T-cell (primary cell): Measurements from ENCODE around the gene TFEB. TPM values are rescaled to one million over a fixed set of nuclear protein-coding genes. Genes with fewer than 3 reads are reported as not detected.

Experiments
- ATAC-seq, 4 experiments: fragments of 200-7000 bp in 3 of 4; fragments of 150-1000 bp in 1 of 4; cut with Tn5 transposase; replicated peaks in 1 of 4; 1 replicate in 3 of 4; 2 replicates in 1 of 4; pipeline ENCODE4 v1.10.0; 2021; ENCODE audit warnings: moderate library complexity in 3 of 4, mild to moderate bottlenecking in 2 of 4, moderate number of reproducible peaks in 1 of 4
- CTCF ChIA-PET, 2 donors: fragments of 300-600 bp; sonication (Branson Sonifier 250); formaldehyde crosslinking; loops; one replicate each; lab custom pipeline; 2022; ENCODE audit warnings: antibody characterized with exemption in 2 of 2; lab: Charles Lee
- POLR2A ChIA-PET, 2 donors: fragments of 300-600 bp; sonication (Branson Sonifier 250); formaldehyde crosslinking; loops; one replicate each; lab custom pipeline; 2022; ENCODE audit warnings: antibody characterized with exemption in 2 of 2; lab: Charles Lee
- DNase-seq, 35 experiments: peaks; one replicate each; pipeline versions ENCODE4 v3.0.0 to v3.0.0-alpha.2; 2013 to 2023
- H3K27ac ChIP-seq: one replicate; pipeline ENCODE4 v1.5.1; 2013; ENCODE audit warnings: low read length
- H3K27me3 ChIP-seq, 2 experiments: replicated peaks in 1 of 2; 1 replicate in 1 of 2; 2 replicates in 1 of 2; pipeline versions ENCODE4 v1.6.1 to v1.7.0; 2013; ENCODE audit warnings: low read length in 1 of 2, mixed read lengths in 1 of 2; ENCODE audit not compliant: control insufficient read depth in 2 of 2, insufficient read depth in 2 of 2; ENCODE audit errors: extremely low read depth in 1 of 2
- H3K36me3 ChIP-seq, 2 donors: 1 replicate in 1 of 2; 2 replicates in 1 of 2; pipeline versions ENCODE4 v1.6.1 to v1.7.0; 2013; ENCODE audit warnings: low read length in 1 of 2; ENCODE audit not compliant: control insufficient read depth in 2 of 2, insufficient read depth in 1 of 2; ENCODE audit errors: extremely low read depth in 1 of 2
- H3K4me1 ChIP-seq, 2 experiments: 1 replicate in 1 of 2; 2 replicates in 1 of 2; pipeline versions ENCODE4 v1.6.1 to v1.7.0; 2013; ENCODE audit warnings: low read length in 2 of 2, mixed read lengths in 1 of 2; ENCODE audit not compliant: insufficient read depth in 2 of 2, control insufficient read depth in 1 of 2; ENCODE audit errors: extremely low read depth in 1 of 2
- H3K4me3 ChIP-seq, 2 donors: 1 replicate in 1 of 2; 2 replicates in 1 of 2; pipeline versions ENCODE4 v1.5.1 to v1.7.0; 2013; ENCODE audit warnings: mild to moderate bottlenecking in 2 of 2, low read length in 1 of 2, moderate library complexity in 1 of 2; ENCODE audit not compliant: control insufficient read depth in 1 of 2; ENCODE audit errors: extremely low read depth in 1 of 2
- H3K9me3 ChIP-seq: 2 replicates; pipeline ENCODE4 v1.7.0; 2013
- H3K27ac Mint-ChIP-seq, 2 donors: one replicate each; pipeline ENCODE4 v1.8.0; 2020 to 2021; ENCODE audit warnings: mild to moderate bottlenecking in 2 of 2, mixed read lengths in 2 of 2
- H3K27me3 Mint-ChIP-seq, 2 donors: one replicate each; pipeline ENCODE4 v1.8.0; 2021 to 2022; ENCODE audit warnings: mixed read lengths in 2 of 2
- H3K36me3 Mint-ChIP-seq: one replicate; pipeline ENCODE4 v1.8.0; 2021; ENCODE audit warnings: mixed read lengths
- H3K4me1 Mint-ChIP-seq, 3 donors: one replicate each; pipeline ENCODE4 v1.8.0; 2020 to 2022; ENCODE audit warnings: mixed read lengths in 3 of 3, mild to moderate bottlenecking in 1 of 3
- H3K4me3 Mint-ChIP-seq, 3 donors: one replicate each; pipeline ENCODE4 v1.8.0; 2020 to 2022; ENCODE audit warnings: mild to moderate bottlenecking in 3 of 3, mixed read lengths in 3 of 3, moderate library complexity in 3 of 3
- H3K9me3 Mint-ChIP-seq, 3 donors: one replicate each; pipeline ENCODE4 v1.8.0; 2020 to 2022; ENCODE audit warnings: mixed read lengths in 3 of 3
- WGBS: methylation state at CpG from one replicate; pipeline ENCODE4 v1.1.5; 2013; ENCODE audit warnings: missing lambda C conversion rate; ENCODE audit not compliant: insufficient coverage; 5-methylcytosine and 5-hydroxymethylcytosine counted together
- total RNA-seq, 35 experiments: library from RNA in 6 of 35; stranded (reverse) in 6 of 35; fragments of 120-200 nt in 1 of 35; gene quantifications; one replicate each; pipeline versions ENCODE4 v1.2.1 to v1.2.4 and lab custom pipeline; 2013 to 2026

Gene TFEB
- total RNA-seq, 5 donors from 2014 or later (not counting 1 experiment from before 2014, with no cell fraction given) = 18.9 to 28.1 (median 19.5) TPM

DNA sequence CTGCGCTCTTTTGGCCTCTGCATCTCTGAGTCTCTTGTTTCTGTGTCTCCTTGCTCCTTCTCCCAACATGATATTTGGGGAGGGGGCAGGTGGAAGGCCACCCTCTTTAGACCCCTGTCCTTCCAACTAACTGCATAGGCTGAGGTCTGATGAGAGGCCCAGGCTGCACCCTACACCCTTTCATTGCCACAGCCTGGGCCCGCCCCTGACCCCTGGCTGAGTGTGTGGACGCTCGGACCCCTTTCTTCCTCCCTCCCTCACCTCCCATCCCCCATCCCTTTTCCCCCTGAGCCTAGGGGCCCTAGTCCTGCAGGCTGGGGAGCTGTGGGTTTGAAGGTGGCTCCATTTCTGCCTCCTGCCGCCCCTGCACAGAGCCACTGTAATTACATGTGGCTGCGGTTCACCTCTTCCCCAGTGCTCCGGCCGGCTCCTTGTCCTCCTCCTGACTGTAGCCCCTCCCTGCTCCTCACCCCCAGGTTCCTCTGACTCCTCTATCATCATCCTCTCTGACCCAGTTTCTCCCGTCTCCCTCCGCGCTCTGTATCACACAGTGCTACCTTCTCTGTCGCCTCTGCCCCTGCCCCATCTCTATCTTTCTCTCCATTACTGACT lies 90.3 kb downstream of the TFEB start:
- POLR2A ChIA-PET = no interaction called here
- H3K4me3 Mint-ChIP-seq = no peak overlapping the region

GRCh38 chr6:41644297-41644879 lies 91.0 kb downstream of the TFEB start:
- ChIA-PET POLR2A (no interaction called here), CTCF (no interaction called here)
- H3K36me3 Mint-ChIP-seq = no peaks in the 10 kb centered on the region
- H3K27ac Mint-ChIP-seq = no peak overlapping the region
- H3K9me3 Mint-ChIP-seq = no peaks in the 10 kb centered on the region
- Histone ChIP-seq H3K4me1 (no peaks in the 10 kb centered on the region), H3K27me3 (peaks cover 0 to 62% of the 10 kb centered on the region in 2 experiments), H3K9me3 (no peaks in the 10 kb centered on the region), H3K36me3 (no peaks in the 10 kb centered on the region), H3K4me3 (no peak overlapping the region), H3K27ac (no peak overlapping the region)
- peaks cover 0 to 3% (median 0%) of the 10 kb centered on the region in 3 donors for H3K4me1 Mint-ChIP-seq
- H3K4me3 Mint-ChIP-seq = no peak overlapping the region
- peaks cover 28 to 47% of the 10 kb centered on the region in 2 donors for H3K27me3 Mint-ChIP-seq
- ATAC-seq (no peak), DNase-seq (no peak)
- WGBS = 80% methylated on average over 4 of the region's 4 CpGs

More for the DNA sequence above, 90.3 kb downstream of the TFEB start:
- H3K4me1 ChIP-seq = no peaks in the 10 kb centered on the region
- Mint-ChIP-seq H3K27ac (no peak overlapping the region), H3K4me1 (no peaks in the 10 kb centered on the region), H3K27me3 (peaks cover 20 to 39% of the 10 kb centered on the region in 2 donors), H3K36me3 (no peaks in the 10 kb centered on the region), H3K9me3 (no peaks in the 10 kb centered on the region)
- H3K9me3 ChIP-seq = no peaks in the 10 kb centered on the region
- no peak overlapping the region for H3K27ac ChIP-seq
- 84% methylated on average over 7 of the region's 12 CpGs for WGBS
- CTCF ChIA-PET = no interaction called here
- H3K36me3 ChIP-seq = no peaks in the 10 kb centered on the region
- DNase-seq = no peak
- ATAC-seq = no peak
- no peak overlapping the region for H3K4me3 ChIP-seq
- peaks cover 0 to 58% of the 10 kb centered on the region in 2 experiments for H3K27me3 ChIP-seq

- Histone ChIP-seq H3K4me3 (no peak overlapping the region), H3K27me3 (peaks cover 0 to 62% of the 10 kb centered on the region in 2 experiments), H3K4me1 (peaks cover 0 to under 1% of the 10 kb centered on the region in 2 experiments), H3K27ac (no peak overlapping the region), H3K36me3 (no peaks in the 10 kb centered on the region), H3K9me3 (no peaks in the 10 kb centered on the region)
- CTCF ChIA-PET = no interaction called here
- H3K36me3 Mint-ChIP-seq = no peaks in the 10 kb centered on the region
- no peaks in the 10 kb centered on the region for H3K9me3 Mint-ChIP-seq
- H3K27me3 Mint-ChIP-seq = peaks cover 31 to 52% of the 10 kb centered on the region in 2 donors
- no peak for DNase-seq
- no peak overlapping the region for H3K4me3 Mint-ChIP-seq
- H3K27ac Mint-ChIP-seq = no peak overlapping the region
- ATAC-seq = no peak
- 86% methylated on average over 4 of the region's 4 CpGs for WGBS
- H3K4me1 Mint-ChIP-seq = peaks cover 0 to 3% (median under 1%) of the 10 kb centered on the region in 3 donors
- POLR2A ChIA-PET = no interaction called here
Measured at GRCh38 chr6:41643899-41644269, 91.5 kb downstream of the TFEB start.

DNA sequence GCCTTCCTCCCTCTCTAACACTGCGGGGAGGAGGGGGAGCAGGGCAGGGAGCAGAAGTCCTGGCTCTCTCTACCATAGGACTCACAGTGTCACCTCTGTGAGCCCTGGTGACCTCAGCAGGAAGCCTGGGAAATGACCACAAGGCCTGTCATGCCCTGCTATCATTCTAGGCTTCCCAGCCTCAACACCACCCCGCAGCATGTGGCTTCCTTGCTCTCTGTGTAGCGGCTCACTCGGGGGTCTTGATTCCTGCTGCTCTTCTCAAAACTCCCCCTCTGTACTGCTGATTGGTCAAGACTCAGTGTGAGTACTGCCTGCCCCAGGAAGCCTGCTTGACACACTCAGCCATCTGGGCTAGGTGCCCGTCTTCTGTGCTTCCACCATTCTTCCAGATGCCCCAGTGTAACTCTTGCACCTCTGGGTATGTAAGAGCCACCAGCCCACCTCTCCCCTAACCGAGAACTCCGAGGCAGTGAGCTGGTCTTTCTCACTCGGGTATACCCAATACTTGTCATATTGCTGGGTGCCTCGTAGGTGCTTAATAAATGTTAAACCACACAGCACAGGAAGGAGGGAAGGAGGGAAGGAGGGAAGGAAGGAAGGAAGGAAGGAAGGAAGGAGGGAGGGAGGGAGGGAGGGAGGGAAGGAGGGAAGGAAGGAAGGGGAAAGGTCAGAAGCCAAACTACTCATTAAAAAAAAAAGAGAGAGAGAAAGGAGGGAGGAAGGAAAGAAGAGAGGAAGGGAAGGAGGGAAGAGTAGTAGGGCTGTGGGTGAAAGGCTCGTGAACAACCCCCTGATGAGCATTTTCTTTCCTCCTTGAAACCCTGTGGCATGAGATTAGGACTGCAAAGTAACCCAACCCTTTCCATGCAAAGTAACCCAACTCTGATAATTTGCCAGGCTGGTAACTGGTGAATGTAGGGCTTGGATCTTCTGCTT lies 92.2 kb downstream of the TFEB start:
- Histone ChIP-seq H3K4me1 (peaks cover 0 to 4% of the 10 kb centered on the region in 2 experiments), H3K9me3 (no peaks in the 10 kb centered on the region), H3K27me3 (peaks cover 0 to 60% of the 10 kb centered on the region in 2 experiments), H3K4me3 (no peak overlapping the region), H3K27ac (no peak overlapping the region), H3K36me3 (no peaks in the 10 kb centered on the region)
- POLR2A ChIA-PET = no interaction called here
- DNase-seq = no peak
- Mint-ChIP-seq H3K27me3 (peaks cover 31 to 53% of the 10 kb centered on the region in 2 donors), H3K4me1 (peaks cover 0 to 5% (median 1%) of the 10 kb centered on the region in 3 donors), H3K4me3 (no peak overlapping the region), H3K9me3 (no peaks in the 10 kb centered on the region), H3K36me3 (no peaks in the 10 kb centered on the region), H3K27ac (peak overlapping the region in 1 of 2 donors; percentile 9)
- CTCF ChIA-PET = no interaction called here
- 47% methylated on average over 5 of the region's 10 CpGs for WGBS
- no peak for ATAC-seq

DNA sequence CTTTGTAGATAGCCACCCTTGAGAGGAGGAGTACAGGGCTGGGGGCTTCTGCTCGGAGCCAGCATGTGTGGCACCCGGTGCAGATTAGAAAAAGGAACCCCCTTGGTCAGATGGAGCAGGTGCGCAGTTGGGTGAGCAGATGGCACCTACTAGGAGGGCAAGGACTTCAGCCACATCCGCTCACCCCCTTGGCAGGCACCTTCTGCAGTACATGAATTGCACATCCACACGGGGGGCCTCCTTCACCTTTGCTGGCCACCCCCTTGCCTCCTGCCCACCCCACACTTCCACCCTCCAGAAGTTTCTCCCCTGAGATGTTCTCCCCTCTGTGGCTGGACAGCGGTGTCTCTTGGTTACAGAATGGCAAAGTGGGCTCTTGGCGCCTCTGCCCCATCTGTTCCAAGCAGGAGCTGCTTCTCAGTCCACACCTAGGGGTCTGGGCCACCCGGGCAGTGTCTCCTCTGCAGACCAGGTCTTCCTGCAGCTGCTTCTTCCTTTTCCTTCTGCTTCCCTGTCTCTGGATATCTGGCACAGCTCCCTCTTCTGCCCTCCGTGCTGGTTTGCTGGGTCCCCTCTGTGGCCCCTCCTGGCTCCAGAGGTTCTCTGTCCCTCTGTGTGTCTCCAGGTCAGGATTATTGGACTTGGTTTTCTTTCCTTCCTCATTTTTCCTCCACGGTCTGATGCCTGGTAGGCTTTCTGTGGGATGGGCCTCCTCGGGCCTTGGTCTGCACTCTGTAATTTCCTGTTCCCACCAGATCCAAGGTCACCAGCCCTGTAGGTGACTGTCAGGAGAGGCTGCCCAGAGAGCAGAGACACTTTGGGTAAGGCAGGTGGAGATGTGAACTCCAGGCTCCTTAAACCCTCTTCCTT lies 93.1 kb downstream of the TFEB start:
- CTCF ChIA-PET = interaction anchor here in 1 of 2 donors (0.7 kb wide), 1 partner anchor 9 kb away, joined by 3 read pairs; no protein-coding TSS in a partner anchor
- Mint-ChIP-seq H3K27ac (no peak overlapping the region), H3K36me3 (no peaks in the 10 kb centered on the region), H3K4me3 (no peak overlapping the region), H3K4me1 (peaks cover 5 to 10% (median 7%) of the 10 kb centered on the region in 3 donors), H3K27me3 (peaks cover 31 to 57% of the 10 kb centered on the region in 2 donors), H3K9me3 (no peaks in the 10 kb centered on the region)
- DNase-seq = no peak
- Histone ChIP-seq H3K9me3 (no peaks in the 10 kb centered on the region), H3K4me1 (peaks cover 2 to 12% of the 10 kb centered on the region in 2 experiments), H3K4me3 (no peak overlapping the region), H3K27me3 (peaks cover 0 to 68% of the 10 kb centered on the region in 2 experiments), H3K36me3 (no peaks in the 10 kb centered on the region), H3K27ac (no peak overlapping the region)
- WGBS = 89% methylated on average over 9 of the region's 11 CpGs
- no peak for ATAC-seq
- POLR2A ChIA-PET = no interaction called here
